KBM-7 (cell line): ENCODE measurements around the gene GALNTL6.

Experiments
- DNase-seq: peaks from one replicate; pipeline ENCODE4 v3.0.0-alpha.2; 2015
- in situ Hi-C: fragments of 300-500 bp; cut with MboI; formaldehyde crosslinking; loops from 2 replicates; pipeline ENCODE4 v1.14.3; 2020; ENCODE audit warnings: low sequenced_read_pairs, low pct_unique_long_range_greater_than_20kb, mixed read lengths

Gene GALNTL6

DNA sequence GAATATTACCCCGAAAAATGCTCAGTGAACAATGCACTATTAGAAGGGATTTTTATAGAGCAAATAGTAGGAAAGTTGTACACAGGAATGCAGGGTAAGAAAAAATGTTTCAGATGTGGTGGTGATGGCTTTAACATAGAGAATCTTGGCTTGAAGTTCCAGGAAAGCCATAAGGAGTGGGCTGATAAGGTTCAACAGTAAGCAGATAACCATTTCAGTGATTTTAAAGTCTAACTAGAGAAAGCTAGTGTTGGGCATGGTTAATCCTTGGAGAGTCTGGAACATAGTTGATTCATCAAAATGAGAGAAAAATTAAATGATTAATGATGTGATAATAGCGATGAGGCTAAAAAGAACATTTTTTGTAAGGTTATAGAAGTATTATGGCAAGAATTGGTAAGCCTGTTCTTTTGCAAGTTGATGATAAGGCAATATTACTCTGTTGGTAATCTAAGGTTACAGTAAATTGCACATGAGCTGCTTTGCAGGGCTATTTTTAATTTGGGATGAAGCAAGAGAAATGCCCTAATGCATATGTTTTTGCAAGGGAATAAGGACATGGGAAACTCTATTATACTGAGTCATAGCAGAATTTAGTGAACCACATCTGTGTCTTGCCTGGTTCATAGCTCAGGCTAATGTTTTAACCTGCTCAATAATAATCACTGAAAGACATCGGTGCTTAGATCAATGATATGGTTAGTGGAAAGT is 44.3 kb downstream of the GALNTL6 start:
- no peak for DNase-seq
- in situ Hi-C loops = loop anchor here (25.0 kb wide), 1 partner anchor 980 kb away; no protein-coding TSS in a partner anchor

DNA sequence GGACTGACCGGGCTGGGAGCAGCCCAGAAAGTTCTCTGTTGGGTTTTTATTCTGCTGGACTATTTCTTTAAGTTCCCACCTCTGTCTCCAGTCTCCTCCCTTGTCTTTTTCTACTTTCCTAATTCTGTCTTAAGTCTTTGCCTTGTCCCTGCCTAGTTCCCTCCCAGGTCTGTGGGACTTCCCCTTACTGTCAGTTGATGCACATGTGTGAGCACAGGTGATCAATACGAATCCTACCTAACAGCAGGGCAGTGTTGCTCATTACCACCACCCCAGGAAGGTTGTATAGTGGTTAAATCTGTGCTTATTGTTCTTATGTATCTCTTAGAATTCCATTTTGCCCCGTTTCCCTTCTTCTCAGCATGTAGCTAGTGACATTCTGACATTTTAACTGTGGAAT is 62.1 kb downstream of the GALNTL6 start:
- in situ Hi-C loops = no loop called here
- no peak for DNase-seq

DNA sequence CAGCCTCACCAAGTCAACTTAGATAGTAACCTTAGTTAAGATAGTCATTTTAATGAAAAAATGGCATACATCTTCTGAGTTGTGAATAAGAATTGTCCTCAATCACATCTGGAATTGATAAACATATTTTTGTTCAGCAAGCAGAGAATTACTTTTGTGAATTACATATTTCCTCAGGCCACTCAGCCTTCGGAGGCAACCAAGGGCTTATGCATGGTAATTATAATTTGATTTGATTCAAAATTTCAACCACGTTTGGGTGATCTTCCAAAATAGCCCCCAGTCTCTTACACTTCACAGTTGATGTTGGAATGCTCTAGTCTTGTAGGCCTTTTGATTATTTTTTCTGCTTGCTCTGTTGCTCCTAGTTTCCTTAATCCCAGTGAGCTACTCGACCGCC is 63.4 kb downstream of the GALNTL6 start:
- in situ Hi-C loops = no loop called here

GRCh38 chr4:171880136-171880535 is 66.9 kb downstream of the GALNTL6 start:
- in situ Hi-C loops = no loop called here
- DNase-seq = no peak

More for the DNA sequence above, 63.4 kb downstream of the GALNTL6 start:
- DNase-seq = no peak

DNA sequence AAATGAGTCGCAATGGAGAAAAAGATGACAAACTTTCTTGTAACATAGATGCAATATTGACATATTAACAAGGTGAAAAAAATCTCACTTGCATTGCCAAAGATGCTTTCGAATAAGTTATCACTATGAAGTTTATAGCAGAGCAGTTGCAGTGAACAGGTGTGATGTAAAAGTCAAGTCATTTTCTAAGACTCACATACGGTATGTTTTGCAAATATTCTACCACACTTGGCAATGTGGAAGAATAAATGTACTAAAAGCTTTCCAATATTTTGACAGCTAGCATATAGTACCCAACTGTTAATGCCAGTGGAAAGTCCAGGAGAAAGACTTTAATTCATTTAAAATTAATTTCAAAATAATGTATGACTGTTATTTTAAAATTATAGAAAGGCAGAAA is 76.5 kb downstream of the GALNTL6 start:
- in situ Hi-C loops = no loop called here
- no peak for DNase-seq

GRCh38 chr4:171891038-171891437 is 77.8 kb downstream of the GALNTL6 start:
- in situ Hi-C loops = no loop called here
- DNase-seq = no peak

- DNase-seq = no peak
- in situ Hi-C loops = no loop called here
Observed at GRCh38 chr4:171896426-171896825, 83.2 kb downstream of the GALNTL6 start.

- no peak for DNase-seq
- in situ Hi-C loops = no loop called here
Observed at GRCh38 chr4:171919314-171919713, 106.1 kb downstream of the GALNTL6 start.

GRCh38 chr4:171920901-171921300 is 107.7 kb downstream of the GALNTL6 start:
- no peak for DNase-seq
- in situ Hi-C loops = no loop called here

- in situ Hi-C loops = no loop called here
- no peak for DNase-seq
Observed at GRCh38 chr4:171924746-171925376, 111.7 kb downstream of the GALNTL6 start.

DNA sequence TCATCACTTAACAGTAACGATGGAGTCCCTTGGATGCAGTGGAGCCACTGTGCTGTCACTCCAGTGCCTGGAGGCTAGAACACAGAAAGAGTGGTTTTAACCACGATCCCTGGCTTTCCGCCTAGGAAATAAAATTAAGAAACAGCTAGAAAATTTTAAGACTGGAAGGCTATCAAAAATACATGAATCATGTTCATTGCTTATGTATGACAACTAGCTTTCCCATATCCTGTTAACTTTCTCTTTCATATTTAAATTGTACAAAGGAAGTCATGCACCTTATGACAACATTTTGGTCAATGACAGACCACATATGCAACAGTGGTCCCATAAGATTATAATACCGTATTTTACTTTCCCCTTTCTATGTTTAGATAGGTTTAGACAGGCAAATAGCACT is 115.1 kb downstream of the GALNTL6 start:
- DNase-seq = no peak
- in situ Hi-C loops = no loop called here

- DNase-seq = no peak
- in situ Hi-C loops = no loop called here
Observed at GRCh38 chr4:171929477-171929876, 116.3 kb downstream of the GALNTL6 start.

GRCh38 chr4:171929907-171930306 is 116.7 kb downstream of the GALNTL6 start:
- no peak for DNase-seq
- in situ Hi-C loops = no loop called here

GRCh38 chr4:171932238-171932637 is 119.0 kb downstream of the GALNTL6 start:
- DNase-seq = no peak
- in situ Hi-C loops = no loop called here

DNA sequence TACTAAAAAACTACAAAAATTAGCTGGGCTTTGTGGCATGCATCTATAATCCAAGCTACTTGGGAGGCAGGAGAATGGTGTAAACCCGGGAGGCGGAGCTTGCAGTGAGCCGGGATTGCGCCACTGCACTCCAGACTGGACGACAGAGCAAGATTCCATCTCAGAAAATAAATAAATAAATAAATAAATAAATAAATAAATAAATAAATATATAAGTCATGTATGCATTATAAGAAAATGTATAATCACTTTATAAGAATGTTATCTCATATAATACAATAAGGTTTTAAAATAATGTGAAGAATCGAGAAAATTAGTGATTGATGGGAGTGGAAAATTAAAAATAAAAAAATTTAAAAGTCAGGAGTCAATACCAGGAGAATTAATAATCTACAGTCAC is 127.5 kb downstream of the GALNTL6 start:
- in situ Hi-C loops = no loop called here
- DNase-seq = no peak

DNA sequence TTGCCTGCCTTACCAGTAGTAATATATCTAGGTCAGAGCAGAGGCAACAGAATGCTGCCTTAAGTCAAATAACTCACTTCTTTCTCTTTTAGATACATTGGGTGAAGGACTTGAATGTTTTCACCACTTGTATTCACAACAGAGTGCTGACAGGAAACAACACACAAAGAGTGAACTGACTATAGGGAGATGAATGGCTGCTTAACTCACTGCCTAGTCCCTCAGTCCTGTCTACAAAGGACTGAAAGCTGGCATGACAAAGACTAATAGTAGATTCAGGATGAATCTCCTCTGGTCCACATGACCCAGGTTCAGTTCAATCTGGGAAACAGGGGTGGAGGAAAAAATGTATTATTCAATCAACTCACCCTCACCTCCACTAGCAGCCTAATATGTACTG is 134.2 kb downstream of the GALNTL6 start:
- in situ Hi-C loops = no loop called here
- DNase-seq = no peak

DNA sequence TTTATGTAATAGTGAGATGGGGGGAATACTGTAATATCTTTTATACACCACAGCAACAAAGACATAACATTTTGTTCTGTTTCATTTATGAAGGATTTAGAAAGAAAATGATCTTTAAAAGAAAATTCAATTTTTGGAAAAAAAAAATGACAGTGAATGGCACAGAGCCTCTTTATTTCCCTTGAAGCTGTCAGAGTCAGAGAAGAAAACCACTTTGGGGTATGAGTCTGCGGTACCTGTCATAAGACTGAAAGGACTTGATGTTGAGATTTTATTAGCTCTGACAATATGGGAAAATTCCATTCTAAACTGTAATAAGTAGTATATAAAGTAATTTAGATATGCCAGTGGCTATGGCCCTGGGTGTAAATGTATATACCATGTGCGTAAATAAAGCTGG is 134.8 kb downstream of the GALNTL6 start:
- in situ Hi-C loops = no loop called here

GRCh38 chr4:171954650-171955049 is 141.4 kb downstream of the GALNTL6 start:
- in situ Hi-C loops = no loop called here
- DNase-seq = peak; percentile 54

More for the DNA sequence above, 134.8 kb downstream of the GALNTL6 start:
- DNase-seq = no peak

GRCh38 chr4:171956678-171957077 is 143.5 kb downstream of the GALNTL6 start:
- in situ Hi-C loops = no loop called here

GRCh38 chr4:171962110-171962509 is 148.9 kb downstream of the GALNTL6 start:
- DNase-seq = no peak
- in situ Hi-C loops = no loop called here

More at GRCh38 chr4:171956678-171957077, 143.5 kb downstream of the GALNTL6 start:
- no peak for DNase-seq

DNA sequence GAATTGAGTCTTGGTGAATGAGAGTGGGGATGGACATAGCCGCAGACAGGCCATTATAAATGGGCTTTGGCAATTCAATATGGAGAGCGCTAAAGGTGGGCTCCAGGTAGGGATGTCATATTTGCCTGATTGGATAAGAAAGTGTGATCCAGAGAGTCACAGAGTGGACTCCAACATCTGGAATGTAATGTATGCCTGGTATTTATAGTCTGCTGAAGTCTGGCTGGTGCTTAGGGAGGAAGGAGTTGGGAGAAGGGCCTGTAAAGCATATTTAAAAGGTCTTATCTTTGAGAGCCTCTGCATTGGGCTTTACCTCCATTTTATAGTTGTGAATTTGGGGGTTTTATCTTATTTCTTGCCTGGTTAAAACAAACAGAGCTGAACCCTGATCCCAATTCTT is 153.2 kb downstream of the GALNTL6 start:
- DNase-seq = no peak
- in situ Hi-C loops = no loop called here
